HG03139 (cell line): Measurements from ENCODE around the gene FSTL4.

Experiments used
- ATAC-seq: cut with Tn5 transposase; IDR thresholded peaks from one replicate; pipeline ENCODE4 v1.9.1; 2021; ENCODE audit not compliant: unreplicated experiment

Gene FSTL4

GRCh38 chr5:133520991-133521706 is 91.2 kb downstream of the FSTL4 start:
- ATAC-seq = no peak

- ATAC-seq = no peak
Observed at GRCh38 chr5:133520062-133520461, 92.3 kb downstream of the FSTL4 start.

GRCh38 chr5:133519191-133519590 is 93.2 kb downstream of the FSTL4 start:
- ATAC-seq = no peak

- no peak for ATAC-seq
Observed at GRCh38 chr5:133514456-133514855, 97.9 kb downstream of the FSTL4 start.

GRCh38 chr5:133512896-133513295 is 99.4 kb downstream of the FSTL4 start:
- no peak for ATAC-seq

GRCh38 chr5:133511653-133512235 is 100.6 kb downstream of the FSTL4 start:
- no peak for ATAC-seq

GRCh38 chr5:133510634-133511262 is 101.6 kb downstream of the FSTL4 start:
- ATAC-seq = no peak

- ATAC-seq = no peak
Observed at GRCh38 chr5:133509742-133510079, 102.6 kb downstream of the FSTL4 start.

GRCh38 chr5:133508845-133509741 is 103.2 kb downstream of the FSTL4 start:
- ATAC-seq = no peak

- no peak for ATAC-seq
Observed at GRCh38 chr5:133508331-133508730, 104.0 kb downstream of the FSTL4 start.

GRCh38 chr5:133506181-133506580 is 106.2 kb downstream of the FSTL4 start:
- ATAC-seq = no peak

- ATAC-seq = no peak
Observed at GRCh38 chr5:133503511-133503910, 108.8 kb downstream of the FSTL4 start.

GRCh38 chr5:133499895-133500294 is 112.4 kb downstream of the FSTL4 start:
- ATAC-seq = no peak

- ATAC-seq = no peak
Observed at GRCh38 chr5:133497608-133498348, 114.6 kb downstream of the FSTL4 start.

GRCh38 chr5:133496631-133497030 is 115.7 kb downstream of the FSTL4 start:
- no peak for ATAC-seq

- no peak for ATAC-seq
Observed at GRCh38 chr5:133494923-133495246, 117.5 kb downstream of the FSTL4 start.

GRCh38 chr5:133494232-133494922 is 118.0 kb downstream of the FSTL4 start:
- no peak for ATAC-seq

- no peak for ATAC-seq
Observed at GRCh38 chr5:133489632-133490031, 122.7 kb downstream of the FSTL4 start.

- no peak for ATAC-seq
Observed at GRCh38 chr5:133487093-133487492, 125.2 kb downstream of the FSTL4 start.

- ATAC-seq = no peak
Observed at GRCh38 chr5:133485468-133485867, 126.9 kb downstream of the FSTL4 start.
